Choroid plexus epithelial cell (primary cell): ENCODE measurements around the gene GAPT.
"Not testable (repeated sequence)": the region's sequence is repeated elsewhere in the genome, so short reads cannot be mapped to it uniquely, and the experiment has no call there.

ENCODE experiments used
- DNase-seq: peaks from one replicate; pipeline ENCODE4 v3.0.0-alpha.2; 2010; ENCODE audit warnings: low read depth
- H3K4me3 ChIP-seq: 2 replicates; pipeline ENCODE4 v1.5.1; 2011; ENCODE audit warnings: low read depth, mild to moderate bottlenecking, control low read depth, low read length, moderate library complexity
- CTCF ChIP-seq: conservative IDR thresholded peaks from 2 replicates; pipeline ENCODE4 v1.5.1; 2011; ENCODE audit warnings: low read depth, mild to moderate bottlenecking, control low read depth, inconsistent platforms, low read length, moderate library complexity

The GAPT gene

GRCh38 chr5:58507715-58508114 lies 16.5 kb downstream of the GAPT start:
- H3K4me3 ChIP-seq, result no peak overlapping the region
- TF ChIP-seq CTCF, result no peak
- no peak for DNase-seq

GRCh38 chr5:58517198-58517597 lies 26.0 kb downstream of the GAPT start:
- no peak overlapping the region for H3K4me3 ChIP-seq
- TF ChIP-seq CTCF, result no peak
- DNase-seq, result peak; percentile 6

- DNase-seq, result no peak
- H3K4me3 ChIP-seq, result no peak overlapping the region
- TF ChIP-seq CTCF, result no peak
Observed at GRCh38 chr5:58523956-58524355, 32.7 kb downstream of the GAPT start.

GRCh38 chr5:58524571-58524970 lies 33.3 kb downstream of the GAPT start:
- H3K4me3 ChIP-seq, result no peak overlapping the region
- TF ChIP-seq CTCF, result no peak
- DNase-seq, result no peak

- no peak for TF ChIP-seq CTCF
- DNase-seq, result no peak
- no peak overlapping the region for H3K4me3 ChIP-seq
Observed at GRCh38 chr5:58530942-58531490, 39.8 kb downstream of the GAPT start.

GRCh38 chr5:58541935-58542334 lies 50.7 kb downstream of the GAPT start:
- DNase-seq, H3K4me3 ChIP-seq: not testable (repeated sequence)

GRCh38 chr5:58542709-58543108 lies 51.5 kb downstream of the GAPT start:
- no peak for TF ChIP-seq CTCF
- no peak for DNase-seq
- H3K4me3 ChIP-seq, result no peak overlapping the region
